MV-4-11 (cell line): ENCODE data around the gene METRNL.

ENCODE experiments used
- DNase-seq: peaks from one replicate; lab custom pipeline; 2025; lab: John Stamatoyannopoulos, UW

METRNL gene

DNA sequence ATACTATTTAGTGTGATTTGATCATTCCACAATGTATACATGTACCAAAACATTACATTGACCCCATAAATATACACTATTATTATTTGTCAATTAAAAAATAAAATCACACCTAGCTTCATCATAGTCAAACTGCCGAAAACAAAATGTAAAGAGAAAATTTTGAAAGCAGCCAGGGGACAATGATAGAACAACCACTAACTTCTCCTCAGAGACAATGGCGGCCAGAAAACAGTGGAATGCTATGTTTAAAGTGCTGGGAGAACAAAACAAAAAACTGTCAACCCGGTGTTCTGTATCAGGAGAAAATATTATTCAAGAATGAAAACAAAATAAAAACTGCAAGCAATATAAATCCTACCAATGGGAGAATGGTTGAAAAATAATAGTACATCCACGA, 63.2 kb downstream of the METRNL start:
- DNase-seq, result no peak

DNA sequence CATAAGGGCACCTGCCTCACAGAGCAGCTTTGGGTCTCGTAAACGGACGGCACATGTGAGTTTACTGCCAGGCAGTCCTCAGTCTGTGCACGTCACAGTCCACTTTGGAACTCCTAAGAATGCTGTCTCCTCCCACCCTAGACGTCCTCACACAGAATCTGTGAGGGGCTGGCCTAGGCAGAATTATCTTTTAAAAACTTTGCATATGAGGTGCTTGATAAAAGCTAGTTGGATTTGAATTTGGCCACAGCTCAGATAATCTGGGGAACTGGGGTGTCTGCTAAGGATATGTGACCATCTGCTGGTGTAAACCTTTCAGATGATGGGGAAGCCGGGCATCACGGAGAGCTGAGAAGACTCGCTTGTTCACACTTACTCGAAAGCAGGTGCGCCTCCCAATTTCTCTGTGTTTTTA, 64.4 kb downstream of the METRNL start:
- no peak for DNase-seq
